ENCODE measurements around the gene OSBPL3.

OSBPL3 gene

GRCh38 chr7:24767878-24768569 is 212.0 kb downstream of the OSBPL3 start:
- TF ChIP-seq EGR1 (IDR thresholded peaks at IDR 0.05) (no peak), RAD21 (IDR thresholded peaks at IDR 0.05; ENCODE audit: low read depth) (peak; percentile 34; the same call in 1 of the 2 replicates)

- TF ChIP-seq TEAD4 (IDR thresholded peaks at IDR 0.05) = no peak
Observed at GRCh38 chr7:24764972-24765744, 214.8 kb downstream of the OSBPL3 start.

- TF ChIP-seq CEBPB (IDR thresholded peaks at IDR 0.05) (no peak), USF1 (IDR thresholded peaks at IDR 0.05) (no peak), REST (IDR thresholded peaks at IDR 0.05; ENCODE audit: low read depth) (no peak), CREB1 (IDR thresholded peaks at IDR 0.05; ENCODE audit: low read depth) (no peak), ZBTB7A (IDR thresholded peaks at IDR 0.05; ENCODE audit: low read depth) (no peak), FOXM1 (IDR thresholded peaks at IDR 0.05; ENCODE audit: borderline replicate concordance, low read depth) (no peak), TCF12 (IDR thresholded peaks at IDR 0.05; ENCODE audit: low read depth) (no peak), TAF1 (IDR thresholded peaks at IDR 0.05; ENCODE audit: low read depth) (no peak), RAD21 (IDR thresholded peaks at IDR 0.05; ENCODE audit: low read depth) (no peak), YY1 (IDR thresholded peaks at IDR 0.05; ENCODE audit: low read depth) (no peak), NFIC (IDR thresholded peaks at IDR 0.05) (no peak), EGR1 (IDR thresholded peaks at IDR 0.05) (no peak), TEAD4 (IDR thresholded peaks at IDR 0.05) (no peak), EP300 (IDR thresholded peaks at IDR 0.05; ENCODE audit: borderline replicate concordance) (no peak), MAX (IDR thresholded peaks at IDR 0.05) (no peak)
Observed at GRCh38 chr7:24764011-24764410, 216.0 kb downstream of the OSBPL3 start.

- TF ChIP-seq MAX (IDR thresholded peaks at IDR 0.05) = no peak
- TF ChIP-seq REST (IDR thresholded peaks at IDR 0.05; ENCODE audit: low read depth) = no peak
- TF ChIP-seq EGR1 (IDR thresholded peaks at IDR 0.05) = no peak
- no peak for TF ChIP-seq YY1 (IDR thresholded peaks at IDR 0.05; ENCODE audit: low read depth)
- no peak for TF ChIP-seq CREB1 (IDR thresholded peaks at IDR 0.05; ENCODE audit: low read depth)
- TF ChIP-seq TCF12 (IDR thresholded peaks at IDR 0.05; ENCODE audit: low read depth) = no peak
- TF ChIP-seq CEBPB (IDR thresholded peaks at IDR 0.05) = no peak
- TF ChIP-seq EP300 (IDR thresholded peaks at IDR 0.05; ENCODE audit: borderline replicate concordance) = no peak
- no peak for TF ChIP-seq ZBTB7A (IDR thresholded peaks at IDR 0.05; ENCODE audit: low read depth)
- no peak for TF ChIP-seq NFIC (IDR thresholded peaks at IDR 0.05)
Observed at GRCh38 chr7:24763303-24763901, 216.6 kb downstream of the OSBPL3 start.

GRCh38 chr7:24762771-24763170 is 217.2 kb downstream of the OSBPL3 start:
- TF ChIP-seq FOXM1 (IDR thresholded peaks at IDR 0.05; ENCODE audit: borderline replicate concordance, low read depth) (no peak), YY1 (IDR thresholded peaks at IDR 0.05; ENCODE audit: low read depth) (no peak), TEAD4 (IDR thresholded peaks at IDR 0.05) (no peak), CEBPB (IDR thresholded peaks at IDR 0.05) (no peak), TAF1 (IDR thresholded peaks at IDR 0.05; ENCODE audit: low read depth) (no peak), EP300 (IDR thresholded peaks at IDR 0.05; ENCODE audit: borderline replicate concordance) (no peak), ZBTB7A (IDR thresholded peaks at IDR 0.05; ENCODE audit: low read depth) (no peak), CREB1 (IDR thresholded peaks at IDR 0.05; ENCODE audit: low read depth) (no peak), NFIC (IDR thresholded peaks at IDR 0.05) (no peak), REST (IDR thresholded peaks at IDR 0.05; ENCODE audit: low read depth) (no peak), TCF12 (IDR thresholded peaks at IDR 0.05; ENCODE audit: low read depth) (no peak), EGR1 (IDR thresholded peaks at IDR 0.05) (no peak), USF1 (IDR thresholded peaks at IDR 0.05) (no peak), RAD21 (IDR thresholded peaks at IDR 0.05; ENCODE audit: low read depth) (no peak), MAX (IDR thresholded peaks at IDR 0.05) (no peak)
